HG03460 (cell line): ENCODE results near the gene HIBCH.
"Not testable (repeated sequence)": the region's sequence is repeated elsewhere in the genome, so short reads cannot be mapped to it uniquely, and the experiment has no call there.

Source experiments
- ATAC-seq: cut with Tn5 transposase; IDR thresholded peaks from one replicate; pipeline ENCODE4 v1.9.1; 2021; ENCODE audit not compliant: unreplicated experiment

HIBCH gene, protein sequence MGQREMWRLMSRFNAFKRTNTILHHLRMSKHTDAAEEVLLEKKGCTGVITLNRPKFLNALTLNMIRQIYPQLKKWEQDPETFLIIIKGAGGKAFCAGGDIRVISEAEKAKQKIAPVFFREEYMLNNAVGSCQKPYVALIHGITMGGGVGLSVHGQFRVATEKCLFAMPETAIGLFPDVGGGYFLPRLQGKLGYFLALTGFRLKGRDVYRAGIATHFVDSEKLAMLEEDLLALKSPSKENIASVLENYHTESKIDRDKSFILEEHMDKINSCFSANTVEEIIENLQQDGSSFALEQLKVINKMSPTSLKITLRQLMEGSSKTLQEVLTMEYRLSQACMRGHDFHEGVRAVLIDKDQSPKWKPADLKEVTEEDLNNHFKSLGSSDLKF

DNA sequence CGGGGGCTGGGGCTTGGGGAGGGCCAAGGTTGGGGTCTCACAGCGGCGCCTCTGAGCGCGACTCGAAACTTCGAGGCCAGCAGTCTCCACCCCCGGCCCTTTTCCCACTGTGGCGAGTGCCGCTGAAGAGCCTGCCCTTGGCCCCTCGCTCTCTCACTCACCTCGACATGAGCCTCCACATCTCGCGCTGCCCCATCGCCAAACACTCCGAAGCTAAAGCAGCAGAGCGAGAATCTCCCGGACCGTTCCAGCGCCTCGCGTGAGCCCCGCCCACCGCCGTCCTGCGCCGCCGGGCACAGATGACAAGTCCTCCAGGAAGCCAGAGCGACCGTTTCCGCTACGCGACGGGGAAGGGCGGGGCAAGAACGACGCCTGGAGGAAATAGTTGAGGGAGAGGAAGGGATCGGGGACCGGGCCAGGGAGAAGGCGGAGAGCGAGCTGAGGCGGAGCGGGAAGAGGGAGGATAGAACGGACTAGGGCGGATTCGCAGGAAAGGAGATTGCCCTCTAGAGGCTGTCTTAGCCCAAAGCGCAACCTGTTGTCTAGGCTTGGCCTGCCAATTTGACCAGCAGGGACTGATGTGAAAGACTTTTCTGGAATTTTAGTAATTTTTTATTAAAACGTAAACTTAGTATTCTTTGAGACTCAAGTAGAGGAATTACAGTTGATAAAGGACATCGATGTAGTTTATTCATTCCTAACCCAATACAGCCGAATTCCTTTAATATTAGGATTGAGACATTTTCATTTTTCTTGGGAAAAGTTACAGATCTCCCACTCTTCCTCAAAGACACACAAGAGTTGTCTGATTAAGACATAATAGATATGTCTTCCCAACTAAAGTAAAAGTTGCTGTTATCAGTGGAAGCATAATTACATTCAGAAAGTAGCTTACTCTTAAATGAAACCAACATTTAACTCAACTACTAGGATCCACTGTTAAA lies at the start of gene HIBCH:
HIBCH (minus strand) TSS at position 272 of the 944 bp plus-strand sequence; CDS start at position 196, 76 bp downstream.
- peak; percentile 95 for ATAC-seq

DNA sequence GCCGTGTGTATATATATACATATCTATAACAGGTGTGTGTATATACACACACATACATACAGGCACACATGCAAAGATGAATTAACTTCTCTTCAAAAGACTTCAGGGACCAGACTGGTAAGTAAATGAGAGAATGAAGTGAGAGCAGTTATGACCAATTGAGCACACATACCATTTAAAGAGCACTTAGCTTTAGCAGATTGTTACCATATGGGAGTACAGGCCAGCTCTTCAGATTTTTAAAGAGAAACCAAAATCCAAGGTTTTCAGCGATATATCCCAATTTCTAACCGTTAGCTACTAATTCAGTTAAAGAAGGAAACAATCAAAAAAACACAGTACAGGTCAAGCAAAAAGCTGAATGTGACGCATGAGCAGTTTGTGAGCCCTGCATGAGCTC lies 47.5 kb upstream of the HIBCH start:
- no peak for ATAC-seq

DNA sequence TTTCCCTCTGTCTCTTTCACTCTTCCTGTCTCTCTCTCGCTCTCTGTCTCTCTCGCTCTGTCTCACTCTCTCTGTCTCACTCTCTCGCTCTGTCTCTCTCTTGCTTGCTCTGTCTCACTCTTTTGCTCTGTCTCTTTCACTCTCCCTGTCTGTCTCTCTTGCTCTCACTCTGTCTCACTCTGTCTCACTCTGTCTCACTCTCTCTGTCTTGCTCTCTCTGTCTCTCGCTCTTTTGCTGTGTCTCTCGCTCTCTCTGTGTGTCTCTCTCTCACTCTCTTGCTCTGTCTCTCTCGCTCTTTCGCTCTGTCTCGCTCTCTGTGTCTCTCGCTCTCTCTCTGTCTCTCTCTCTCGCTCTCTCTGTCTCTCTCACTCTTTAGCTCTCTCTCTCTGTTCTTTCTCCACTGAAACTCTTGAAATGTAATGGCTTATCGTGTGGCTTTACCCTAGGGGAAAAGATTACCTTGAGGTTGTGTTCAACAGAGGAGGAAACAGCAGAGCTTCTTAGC lies 46.7 kb upstream of the HIBCH start:
- ATAC-seq, result no peak

DNA sequence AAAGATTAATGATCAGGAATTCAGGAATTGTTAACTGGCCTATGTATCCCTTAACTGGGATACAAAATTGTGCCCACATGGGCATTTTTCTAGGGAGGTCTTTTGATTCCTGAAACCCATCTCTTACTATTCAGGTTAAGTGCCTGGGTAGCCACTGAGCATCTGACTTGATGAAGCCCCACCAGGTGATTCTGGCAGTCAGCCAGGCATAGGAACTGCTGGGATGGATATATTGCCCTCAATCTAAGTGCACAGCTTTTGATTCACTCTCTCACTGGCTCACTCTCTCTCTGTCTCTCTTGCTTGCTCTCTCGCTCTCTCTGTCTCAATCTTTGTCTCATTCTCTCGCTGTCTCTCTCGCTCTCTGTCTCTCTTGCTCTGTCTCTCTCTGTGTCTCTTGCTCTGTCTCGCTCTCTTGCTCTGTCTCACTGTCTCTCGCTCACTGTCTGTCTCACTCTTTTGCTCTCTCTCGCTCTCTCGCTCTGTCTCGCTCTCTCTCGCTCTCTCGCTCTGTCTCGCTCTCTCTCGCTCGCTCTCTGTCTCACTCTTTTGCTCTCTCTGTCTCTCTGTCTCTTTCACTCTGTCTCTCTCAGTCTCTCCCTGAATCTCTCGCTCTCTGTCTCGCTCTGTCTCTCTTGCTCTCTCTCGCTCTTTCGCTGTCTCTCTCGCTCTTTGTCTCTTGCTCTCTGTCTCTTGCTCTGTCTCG lies 46.0 kb upstream of the HIBCH start:
- ATAC-seq, result no peak

DNA sequence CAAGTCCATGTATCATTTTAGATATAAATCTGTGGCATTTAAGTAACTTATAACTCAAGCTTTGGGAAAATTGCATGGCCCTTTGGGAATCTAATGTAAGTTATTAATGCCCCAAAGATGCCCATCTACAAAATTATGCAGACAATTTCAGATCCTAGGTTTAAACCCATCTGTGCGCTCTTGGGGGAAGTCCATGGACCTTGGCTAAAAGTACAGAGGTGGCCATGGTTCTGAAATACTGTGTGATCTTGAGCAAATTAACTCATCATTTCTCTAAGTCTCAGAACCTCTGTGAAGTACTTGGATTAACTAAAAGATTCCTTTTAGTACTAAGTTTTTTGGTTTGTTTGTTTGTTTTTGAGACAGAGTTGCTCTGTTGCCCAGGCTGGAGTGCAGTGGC lies 43.3 kb upstream of the HIBCH start:
- no peak for ATAC-seq

DNA sequence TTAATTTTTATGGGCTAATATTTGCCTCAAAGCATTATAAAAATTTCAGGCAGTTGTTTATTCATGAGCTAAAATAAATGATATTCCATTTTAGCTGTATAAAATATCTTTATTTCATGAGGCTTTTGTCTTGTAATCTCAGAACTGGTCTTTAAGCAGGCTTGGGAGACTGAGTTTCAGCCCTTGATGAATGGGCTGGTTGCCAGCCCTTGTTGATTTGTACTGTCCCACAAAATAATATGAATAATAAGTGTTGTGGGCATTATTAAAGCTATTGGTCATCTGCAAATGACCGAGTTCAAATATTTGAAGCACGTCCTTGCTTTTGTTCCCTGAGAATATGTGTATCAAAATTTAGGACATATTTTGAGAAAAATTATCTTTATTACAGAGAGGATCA lies 41.9 kb upstream of the HIBCH start:
- no peak for ATAC-seq

DNA sequence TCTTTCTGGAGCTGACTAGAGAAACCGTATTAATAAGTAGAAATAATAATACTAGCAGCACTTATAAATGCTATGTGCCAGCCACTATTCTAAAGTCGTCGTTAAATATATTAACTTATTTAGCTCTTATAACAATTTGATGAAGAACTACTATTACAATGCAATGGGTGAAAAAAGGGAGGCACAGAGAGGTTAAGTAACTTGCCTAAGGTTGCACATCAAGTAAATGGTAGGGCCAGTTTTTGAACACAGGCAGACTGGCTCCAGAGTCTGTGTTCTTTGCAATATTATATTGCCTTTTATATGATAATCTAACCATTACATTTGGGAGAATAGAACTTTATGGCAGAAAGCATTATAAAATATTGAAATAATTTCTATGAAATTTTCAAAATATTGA lies 41.3 kb upstream of the HIBCH start:
- no peak for ATAC-seq

DNA sequence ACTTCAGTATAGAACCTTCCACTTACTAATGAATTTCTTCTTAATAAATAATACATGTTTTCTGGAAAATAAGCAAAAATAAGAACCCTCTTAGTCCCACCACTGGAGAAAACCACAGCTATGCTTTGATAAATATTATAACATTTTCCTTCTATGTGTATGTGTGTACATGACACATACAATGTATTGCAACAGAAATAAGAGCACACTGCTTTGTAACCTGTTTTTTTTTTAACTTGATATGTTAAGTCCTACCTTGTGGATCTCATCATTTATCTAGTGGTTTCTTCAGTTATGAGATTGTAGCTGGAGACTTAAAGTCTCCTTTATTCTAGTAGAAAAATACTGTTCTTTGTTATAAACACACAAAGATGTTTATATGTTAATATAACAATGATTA lies 40.9 kb upstream of the HIBCH start:
- ATAC-seq, result no peak

DNA sequence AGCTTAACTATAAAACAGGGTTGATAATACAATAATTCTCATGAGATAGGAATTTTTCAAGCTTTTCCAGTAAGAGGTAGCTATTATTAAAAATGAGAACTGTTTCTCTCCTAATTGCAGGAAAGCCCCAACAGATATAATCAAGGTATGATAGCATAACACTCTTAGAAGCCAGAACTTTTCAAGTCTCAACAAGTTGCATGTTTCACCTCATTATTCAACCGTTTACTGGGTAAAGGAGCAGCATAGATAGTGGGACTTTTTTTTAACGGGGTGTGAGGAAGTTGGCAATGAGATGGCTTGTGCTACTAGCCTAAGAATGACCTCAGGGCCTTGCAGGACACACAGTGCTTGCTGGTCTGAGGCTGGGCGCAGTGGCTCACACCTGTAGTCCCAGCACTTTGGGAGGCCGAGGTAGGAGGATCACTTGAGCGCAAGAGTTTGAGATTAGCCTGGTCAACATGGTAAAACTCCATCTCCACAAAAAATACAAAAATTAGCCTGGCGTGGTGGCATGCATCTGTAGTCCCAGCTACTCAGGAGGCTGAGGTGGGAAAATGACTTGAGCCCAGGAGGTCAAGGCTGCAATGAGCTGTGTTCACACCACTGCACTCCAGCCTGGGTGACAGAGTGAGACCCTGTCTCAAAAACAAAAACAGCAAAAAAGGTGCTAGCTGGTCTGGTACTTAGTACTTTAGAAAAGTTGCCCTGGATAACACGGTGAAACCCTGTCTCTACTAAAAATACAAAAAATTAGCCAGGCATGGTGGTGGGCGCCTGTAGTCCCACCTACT lies 39.2 kb upstream of the HIBCH start:
- ATAC-seq, result not testable (repeated sequence)

DNA sequence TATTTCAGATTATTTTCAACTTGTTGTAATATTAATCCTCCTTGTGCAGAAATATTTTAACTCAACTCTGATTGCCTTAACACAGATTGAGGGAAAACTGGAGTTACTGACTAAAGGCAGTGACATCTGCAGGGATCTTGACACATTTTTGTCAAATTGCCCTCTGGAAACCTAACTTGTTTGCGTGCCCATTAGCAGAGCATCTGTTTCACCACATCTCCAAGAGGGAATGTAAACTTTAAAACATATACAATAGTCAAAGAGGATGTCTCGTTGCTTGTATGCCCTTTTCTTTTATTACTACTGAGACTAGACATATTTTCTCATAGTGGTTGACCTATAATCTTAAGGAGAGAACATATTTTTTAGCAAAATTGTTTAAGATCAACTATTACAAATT lies 38.0 kb upstream of the HIBCH start:
- no peak for ATAC-seq

DNA sequence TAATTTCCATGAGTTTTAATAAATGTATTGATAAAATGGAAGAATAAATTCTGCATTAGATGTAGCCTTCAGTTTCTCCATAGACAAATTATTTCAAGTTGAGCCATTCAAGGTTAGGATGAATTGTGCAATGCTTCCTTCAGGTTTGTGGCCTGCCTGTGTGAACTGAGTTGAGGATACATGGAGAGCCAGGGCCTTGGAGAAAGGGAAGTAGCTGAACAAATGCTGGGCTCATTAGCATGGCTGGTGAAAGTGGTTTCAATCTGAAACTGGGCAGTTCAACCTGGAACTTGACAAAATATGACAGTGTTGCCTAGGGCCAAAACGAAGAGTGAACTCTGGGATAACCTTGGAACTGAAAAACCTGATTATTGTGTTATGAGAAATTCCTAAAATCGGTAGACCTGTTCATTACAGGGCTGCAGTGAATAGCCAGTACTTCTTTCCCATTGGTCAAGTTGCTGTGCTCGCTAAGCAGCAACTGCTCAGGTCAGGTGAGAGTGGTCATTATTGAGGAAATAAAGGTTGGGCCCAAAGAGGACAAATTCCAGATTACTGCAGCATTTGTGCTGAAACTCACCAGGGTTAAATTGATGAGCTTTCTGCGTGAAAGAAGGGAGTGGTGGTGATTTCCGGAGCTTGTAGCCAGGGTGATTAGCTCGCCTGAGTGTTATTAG lies 36.5 kb upstream of the HIBCH start:
- no peak for ATAC-seq

DNA sequence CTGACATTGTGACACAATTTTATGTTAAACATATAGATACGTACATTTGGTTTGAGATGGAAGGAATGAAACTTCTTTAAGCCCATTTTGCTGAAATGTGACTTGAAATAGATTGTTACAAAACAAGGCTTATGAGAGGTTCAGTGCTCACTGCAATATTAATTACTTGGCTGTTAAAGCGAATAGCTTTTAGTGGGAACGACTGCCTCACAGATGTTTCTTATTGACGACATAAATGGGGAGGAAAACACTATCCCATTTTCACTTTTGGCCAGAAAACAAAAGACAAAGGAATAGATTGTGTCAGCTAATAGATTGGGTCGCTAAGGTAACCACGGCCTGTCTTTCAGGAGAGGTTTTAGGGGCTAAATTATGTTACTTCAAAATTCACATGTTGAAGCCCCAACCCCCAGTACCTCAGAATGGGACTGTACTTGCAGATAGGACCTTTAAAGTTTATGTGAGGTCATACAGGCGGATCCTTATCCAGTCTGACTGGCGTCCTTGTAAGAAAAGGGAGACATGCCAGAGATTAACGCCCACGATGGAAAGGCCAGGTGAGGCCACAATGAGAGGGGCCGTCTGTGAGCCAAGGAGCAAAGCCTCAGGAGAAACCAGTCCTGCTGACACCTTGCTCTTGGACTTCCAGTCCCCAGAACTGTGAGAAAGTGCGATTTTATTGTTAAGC lies 34.5 kb upstream of the HIBCH start:
- ATAC-seq, result no peak

DNA sequence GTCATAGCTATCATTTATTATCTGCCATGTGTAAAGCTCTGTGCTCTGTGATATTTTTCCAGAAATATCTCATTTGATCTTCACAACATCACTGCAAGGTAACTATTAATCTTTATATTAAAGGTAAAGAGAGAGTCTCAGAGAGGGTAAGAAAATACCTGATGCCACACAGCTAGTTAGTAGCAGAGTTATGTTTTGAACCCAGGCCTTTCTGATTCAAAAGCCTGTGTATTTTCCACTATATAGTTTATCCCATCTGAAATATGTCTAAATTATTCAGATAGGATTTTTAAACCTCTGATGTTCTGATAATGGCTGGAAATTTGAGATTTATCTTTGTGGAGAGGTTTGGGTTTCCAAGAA lies 33.9 kb upstream of the HIBCH start:
- no peak for ATAC-seq

DNA sequence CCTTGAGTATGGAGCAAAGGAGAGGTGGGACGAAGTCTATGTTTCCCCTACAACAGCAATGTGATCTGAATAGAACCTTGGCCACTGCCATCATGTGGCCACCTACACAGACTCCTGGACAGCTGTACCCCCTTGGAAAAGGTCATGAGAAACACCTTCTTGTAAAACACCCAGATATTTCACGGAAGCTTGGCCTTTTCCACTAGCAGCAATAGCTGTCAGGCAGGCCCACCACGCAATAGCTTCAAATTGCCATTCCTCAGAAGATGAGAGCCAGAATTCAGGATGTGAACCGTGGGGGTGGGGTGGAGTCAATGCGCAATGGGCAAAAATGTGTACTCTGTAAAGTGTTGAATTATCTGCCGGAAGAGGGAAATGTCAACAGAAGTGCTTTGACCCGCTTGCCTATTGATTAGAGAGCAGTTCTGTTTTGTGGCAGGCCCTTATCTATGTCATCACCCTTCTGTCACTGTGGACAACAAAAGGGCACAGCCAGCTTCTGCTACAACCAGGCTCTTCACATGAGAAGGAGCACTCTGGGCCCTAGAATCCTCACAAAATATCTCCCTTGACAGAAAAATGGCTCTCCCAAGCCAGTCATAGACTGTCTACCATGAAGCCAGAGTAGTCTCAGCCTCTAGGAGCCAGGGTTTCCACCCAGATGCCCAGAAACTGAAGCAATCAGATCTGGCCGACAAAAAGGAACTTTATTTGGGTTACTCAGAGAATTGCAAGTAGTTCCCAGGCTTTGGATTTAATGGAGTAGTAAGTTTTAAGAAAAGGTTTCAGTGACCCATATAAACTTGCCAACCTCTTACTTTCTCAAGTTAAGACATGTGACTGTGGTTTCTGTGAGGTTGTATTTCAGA lies 33.3 kb upstream of the HIBCH start:
- ATAC-seq, result no peak

DNA sequence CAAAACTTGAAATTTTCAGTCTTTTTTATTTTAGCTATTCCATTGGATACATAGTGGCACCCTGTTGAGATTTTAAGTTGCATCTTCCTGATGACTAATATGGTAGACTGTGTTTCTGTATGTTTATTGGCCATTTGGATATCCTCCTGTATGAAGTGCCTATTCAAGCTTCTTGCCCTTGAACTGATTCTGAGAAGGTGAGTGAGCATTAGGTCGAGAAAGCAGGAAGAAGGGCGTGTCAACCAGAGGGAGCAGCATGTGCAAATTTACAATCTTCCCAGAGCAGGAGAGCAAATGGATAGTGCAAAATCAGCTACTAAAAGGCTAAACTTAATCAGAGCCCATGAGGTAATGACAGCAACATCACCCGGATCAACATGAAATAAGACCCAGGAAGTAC lies 32.3 kb upstream of the HIBCH start:
- no peak for ATAC-seq

DNA sequence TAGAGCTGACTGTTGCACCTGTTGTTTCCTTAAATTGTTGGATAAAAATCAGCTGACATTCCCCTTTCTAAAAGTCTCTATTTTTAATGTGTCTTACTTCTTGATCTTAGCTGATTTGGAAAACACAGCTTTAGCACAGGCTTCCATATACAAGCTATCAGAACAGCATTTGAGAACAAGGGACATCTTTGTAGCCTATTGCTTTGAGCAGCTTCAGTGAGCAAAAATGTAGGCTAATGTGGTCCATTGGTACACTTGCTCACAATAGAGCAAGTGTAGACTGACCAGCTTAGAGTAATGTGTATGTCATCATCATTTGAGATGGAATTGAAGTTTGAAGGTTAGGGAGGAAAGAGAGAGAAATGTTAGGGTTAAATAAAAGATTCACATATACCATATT lies 30.7 kb upstream of the HIBCH start:
- ATAC-seq, result no peak

DNA sequence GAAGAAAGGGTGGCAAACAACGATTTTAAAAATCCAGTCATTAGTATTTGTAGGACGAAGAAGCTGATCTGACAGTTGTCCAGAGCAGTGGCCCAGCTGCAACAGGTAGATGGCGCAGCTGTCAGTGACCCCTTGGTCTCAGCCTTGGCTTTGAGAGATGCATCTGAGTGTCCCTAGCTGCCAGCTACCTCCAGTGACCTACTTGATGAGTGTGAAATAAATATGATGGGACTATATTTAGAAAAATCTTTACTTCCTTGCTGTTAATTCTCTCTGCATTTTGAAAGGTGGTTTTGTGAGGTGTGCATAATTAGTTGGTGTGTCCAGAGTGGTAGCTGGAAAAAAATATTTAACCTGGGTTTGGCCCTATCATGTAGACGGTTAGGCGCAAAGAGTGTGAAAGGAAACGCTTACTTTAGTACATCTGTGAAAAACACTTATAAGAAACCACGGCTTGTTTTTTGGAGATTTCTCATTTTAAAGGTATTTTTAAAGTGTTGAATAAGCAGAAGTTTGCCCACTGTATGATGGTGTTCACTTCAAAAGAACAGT lies 24.7 kb upstream of the HIBCH start:
- peak; percentile 72 for ATAC-seq
